GM12878 (cell line): ENCODE results near the gene LAMB1. TPM values are rescaled to one million over a fixed set of nuclear protein-coding genes. Genes with fewer than 3 reads are reported as not detected.

Experiments used
- ATAC-seq: fragments of 200-7000 bp; cut with Tn5 transposase; 3 replicates; pipeline ENCODE4 v1.9.1; 2020; ENCODE audit warnings: mild to moderate bottlenecking, moderate library complexity
- BruUV-seq: library from RNA; stranded (reverse); fragments of 400-500 nt; replicated peaks from 2 replicates; lab custom pipeline; 2021; lab: Mats Ljungman, UMichigan
- CTCF ChIA-PET: fragments of 300-600 bp; sonication (Branson Sonifier 250); formaldehyde crosslinking; extraction: SDS; loops from one replicate; lab custom pipeline; 2021; ENCODE audit warnings: inconsistent platforms; lab: Yijun Ruan, JAX
- POLR2A ChIA-PET: fragments of 350-600 bp; formaldehyde crosslinking; extraction: SDS; loops from one replicate; lab custom pipeline; 2021; ENCODE audit warnings: inconsistent platforms; lab: Charles Lee
- RAD21 ChIA-PET: fragments of 300-600 bp; sonication (Branson Sonifier 250); formaldehyde crosslinking; loops from one replicate; lab custom pipeline; 2023; ENCODE audit warnings: antibody characterized with exemption; ENCODE audit not compliant: unreplicated experiment; lab: Charles Lee
- SMC1A ChIA-PET: fragments of 300-600 bp; sonication (Branson Sonifier 250); formaldehyde crosslinking; loops from one replicate; lab custom pipeline; 2023; ENCODE audit not compliant: unreplicated experiment, uncharacterized antibody; lab: Charles Lee
- DNase-seq: peaks from one replicate; pipeline ENCODE4 v3.0.0-alpha.2; 2011; ENCODE audit warnings: low read depth, low spot score
- FAIRE-seq: peaks from 3 replicates; lab custom pipeline; 2011; peaks lifted over from hg19 to GRCh38; lab: Jason Lieb, UNC
- H2AFZ ChIP-seq: 2 replicates; pipeline ENCODE4 v1.6.0; 2011; ENCODE audit warnings: low read depth, low read length, control low read depth; ENCODE audit not compliant: control insufficient read depth
- H3K27ac ChIP-seq: 2 replicates; pipeline ENCODE4 v1.5.1; 2011; ENCODE audit warnings: control low read depth; ENCODE audit not compliant: control insufficient read depth, insufficient read depth
- H3K27me3 ChIP-seq, 2 experiments: replicated peaks in 1 of 2; 2 replicates each; pipeline versions ENCODE4 v1.6.0 to v1.6.1; 2011; ENCODE audit warnings: low read length in 1 of 2; ENCODE audit not compliant: control insufficient read depth in 2 of 2, insufficient read depth in 2 of 2
- H3K36me3 ChIP-seq, 2 experiments: 2 replicates each; pipeline ENCODE4 v1.5.1; 2011; ENCODE audit warnings: low read length in 1 of 2; ENCODE audit not compliant: control insufficient read depth in 2 of 2, insufficient read depth in 2 of 2
- H3K4me1 ChIP-seq: 2 replicates; pipeline ENCODE4 v1.6.1; 2011; ENCODE audit warnings: mild to moderate bottlenecking, low read length, moderate library complexity, mixed read lengths; ENCODE audit not compliant: control insufficient read depth, insufficient read depth
- H3K4me2 ChIP-seq: 2 replicates; pipeline ENCODE4 v1.6.0; 2011; ENCODE audit warnings: control low read depth; ENCODE audit not compliant: control insufficient read depth, insufficient read depth
- H3K4me3 ChIP-seq: fragments of 200-600 bp; sonication (generic); 2 replicates; pipeline ENCODE4 v1.5.1; 2016
- H3K79me2 ChIP-seq: 2 replicates; pipeline ENCODE4 v1.6.0; 2011; ENCODE audit warnings: low read length; ENCODE audit not compliant: control insufficient read depth, insufficient read depth
- H3K9ac ChIP-seq: 2 replicates; pipeline ENCODE4 v1.8.0; 2011; ENCODE audit warnings: low read length, control low read depth, mixed read lengths; ENCODE audit not compliant: control insufficient read depth, insufficient read depth
- H3K9me3 ChIP-seq: replicated peaks from 3 replicates; pipeline ENCODE4 v1.5.1; 2011; ENCODE audit warnings: mild to moderate bottlenecking, low read length; ENCODE audit not compliant: control insufficient read depth, insufficient read depth
- H4K20me1 ChIP-seq: 2 replicates; pipeline ENCODE4 v1.6.0; 2011; ENCODE audit not compliant: control insufficient read depth, insufficient read depth
- BCL11A ChIP-seq: IDR thresholded peaks from 2 replicates; pipeline ENCODE4 v1.6.1; 2011; ENCODE audit warnings: low read depth, low read length
- CHD2 ChIP-seq: IDR thresholded peaks from 2 replicates; pipeline ENCODE4 v1.6.1; 2011; ENCODE audit warnings: low read depth, low read length, improper control_type of control experiment, borderline replicate concordance
- HCFC1 ChIP-seq: fragments of 150-350 bp; IDR thresholded peaks from 2 replicates; pipeline ENCODE4 v1.6.1; 2014; ENCODE audit warnings: low read length
- SMAD1 ChIP-seq: fragments of 450-650 bp; IDR thresholded peaks from 2 replicates; pipeline ENCODE4 v1.6.1; 2018; ENCODE audit warnings: mild to moderate bottlenecking, low read depth; ENCODE audit not compliant: partially characterized antibody
- SMARCA5 ChIP-seq: fragments of 450-650 bp; IDR thresholded peaks from 2 replicates; pipeline ENCODE4 v1.6.1; 2017; ENCODE audit warnings: mild to moderate bottlenecking
- SREBF1 ChIP-seq: IDR thresholded peaks from 2 replicates; pipeline ENCODE4 v1.6.1; 2012; ENCODE audit warnings: mild to moderate bottlenecking, low read length
- STAT1 ChIP-seq: fragments of 450-650 bp; conservative IDR thresholded peaks from 2 replicates; pipeline ENCODE4 v1.6.1; 2014; ENCODE audit warnings: antibody characterized with exemption, mild to moderate bottlenecking
- YY1 ChIP-seq: IDR thresholded peaks from 2 replicates; pipeline ENCODE4 v1.6.1; 2011; ENCODE audit warnings: low read depth, mild to moderate bottlenecking, low read length
- whole genome bisulfite sequencing: methylation state at CpG from one replicate; pipeline ENCODE4 v1.1.6; 2016; ENCODE audit warnings: low lambda C conversion rate; ENCODE audit not compliant: insufficient replicate concordance, insufficient coverage; ENCODE audit errors: missing lambda C conversion rate; 5-methylcytosine and 5-hydroxymethylcytosine counted together
- in situ Hi-C: fragments of 300-500 bp; cut with MboI; formaldehyde crosslinking; loops from 9 replicates; pipeline ENCODE4 v1.14.3; 2018; ENCODE audit warnings: mixed read lengths
- intact Hi-C: fragments of 100-400 bp; cut with micrococcal nuclease; formaldehyde crosslinking; loops from one replicate; pipeline ENCODE4 v1.14.2; 2022; ENCODE audit not compliant: unreplicated experiment
- polyA plus RNA-seq, 11 experiments: library from polyadenylated mRNA; depleted of rRNA in 4 of 11; unstranded in 6 of 11; stranded (reverse) in 5 of 11; fragments of >200 nt; fragmentation: Nextera tagmentation in 4 of 11; fragmentation: Illumina TruSeq in 1 of 11; extraction: Ambion mirVana in 4 of 11; extraction: Trizol in 1 of 11; gene quantifications; 1 replicate in 1 of 11; 2 replicates in 10 of 11; pipeline versions ENCODE4 v1.2.1 to v1.2.3, GENCODE V29; 2011 to 2016; ENCODE audit warnings: inconsistent platforms in 2 of 11, missing spikeins in 2 of 11, low read depth in 1 of 11
- total RNA-seq, 4 experiments: library from RNA; depleted of rRNA in 3 of 4; stranded (reverse); fragments of >200 nt in 3 of 4; fragmentation: Illumina TruSeq in 1 of 4; extraction: Trizol in 1 of 4; gene quantifications; 2 replicates each; pipeline versions ENCODE4 v1.2.1 to v1.2.3, GENCODE V29; 2013 to 2021
- TF ChIP-seq, protein P1 (sequence below): fragments of 450-650 bp; formaldehyde crosslinking; IDR thresholded peaks from 2 replicates; pipeline ENCODE4 v1.5.0; 2022; ENCODE audit warnings: mild to moderate bottlenecking, missing genetic modification characterization
- TF ChIP-seq, protein P2 (sequence below): fragments of 450-650 bp; IDR thresholded peaks from 2 replicates; pipeline ENCODE4 v1.6.1; 2018; ENCODE audit warnings: borderline replicate concordance, mild to moderate bottlenecking; ENCODE audit not compliant: partially characterized antibody
- TF ChIP-seq, protein P3 (sequence below): fragments of 450-650 bp; IDR thresholded peaks from 2 replicates; pipeline ENCODE4 v1.6.1; 2017; ENCODE audit warnings: low read depth, mild to moderate bottlenecking, moderate library complexity

Gene LAMB1
- total and polyA plus RNA-seq, 10 of the 15 experiments (the other 5 are each of a cell fraction or from before 2014, with no cell fraction given): 0.05 to 2.2 (median 1.2) TPM; not detected in 4

DNA sequence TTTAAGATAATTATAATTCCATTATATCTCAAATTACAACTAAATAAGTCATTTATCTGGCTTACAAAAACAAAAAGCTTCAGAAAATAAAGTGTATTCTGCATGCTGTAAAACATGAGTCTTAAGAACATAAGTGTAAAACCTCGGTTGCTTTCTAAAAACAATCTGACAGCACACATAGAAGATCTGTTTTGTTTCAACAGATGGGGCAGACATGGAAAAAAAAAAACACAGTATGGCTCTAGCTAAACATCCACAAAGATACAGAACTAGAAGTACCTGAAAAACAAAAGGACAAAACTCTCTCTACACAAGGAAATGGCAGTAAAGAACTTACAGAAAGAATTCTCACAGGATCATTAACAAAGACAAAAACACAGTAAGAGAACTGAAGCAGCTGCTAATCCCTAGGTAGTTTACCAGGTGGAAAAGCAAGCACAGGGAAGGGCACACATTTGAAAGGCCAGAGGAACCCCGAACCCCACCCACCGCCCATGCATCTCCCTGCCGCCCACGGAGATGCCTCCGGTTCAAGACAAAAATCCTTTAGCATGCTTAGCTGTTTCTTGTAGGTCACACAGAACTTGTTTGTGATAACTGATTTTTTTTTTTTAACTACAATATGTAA is 69.5 kb downstream of the LAMB1 start:
- Histone ChIP-seq H3K36me3 (no peaks in the 10 kb centered on the region; a peak in 1 of 4 replicates), H3K27me3 (no peaks in the 10 kb centered on the region), H3K9ac (no peak overlapping the region), H3K27ac (no peak overlapping the region), H3K4me3 (no peak overlapping the region), H3K4me1 (no peaks in the 10 kb centered on the region), H3K4me2 (no peak overlapping the region), H3K79me2 (no peaks in the 10 kb centered on the region), H2AFZ (no peak overlapping the region), H4K20me1 (no peaks in the 10 kb centered on the region), H3K9me3 (no peaks in the 10 kb centered on the region)
- ChIA-PET RAD21 (interaction anchor here (0.7 to 1.2 kb wide), 2 partner anchors 38 to 176 kb away, joined by 3 read pairs; no protein-coding TSS in a partner anchor), SMC1A (interaction anchor here (0.6 to 2.1 kb wide), 4 partner anchors 15 to 98 kb away, joined by 3 to 11 read pairs (median 4); no protein-coding TSS in a partner anchor), POLR2A (no interaction called here), CTCF (interaction anchor here (0.6 kb wide), 2 partner anchors 192 to 1197 kb away, joined by 3 read pairs; no protein-coding TSS in a partner anchor)
- intact Hi-C loops: no loop called here
- DNase-seq: no peak
- in situ Hi-C loops: no loop called here
- TF ChIP-seq CHD2: no peak
- no peak for TF ChIP-seq YY1
- TF ChIP-seq SMARCA5: no peak
- TF ChIP-seq, protein P1, sequence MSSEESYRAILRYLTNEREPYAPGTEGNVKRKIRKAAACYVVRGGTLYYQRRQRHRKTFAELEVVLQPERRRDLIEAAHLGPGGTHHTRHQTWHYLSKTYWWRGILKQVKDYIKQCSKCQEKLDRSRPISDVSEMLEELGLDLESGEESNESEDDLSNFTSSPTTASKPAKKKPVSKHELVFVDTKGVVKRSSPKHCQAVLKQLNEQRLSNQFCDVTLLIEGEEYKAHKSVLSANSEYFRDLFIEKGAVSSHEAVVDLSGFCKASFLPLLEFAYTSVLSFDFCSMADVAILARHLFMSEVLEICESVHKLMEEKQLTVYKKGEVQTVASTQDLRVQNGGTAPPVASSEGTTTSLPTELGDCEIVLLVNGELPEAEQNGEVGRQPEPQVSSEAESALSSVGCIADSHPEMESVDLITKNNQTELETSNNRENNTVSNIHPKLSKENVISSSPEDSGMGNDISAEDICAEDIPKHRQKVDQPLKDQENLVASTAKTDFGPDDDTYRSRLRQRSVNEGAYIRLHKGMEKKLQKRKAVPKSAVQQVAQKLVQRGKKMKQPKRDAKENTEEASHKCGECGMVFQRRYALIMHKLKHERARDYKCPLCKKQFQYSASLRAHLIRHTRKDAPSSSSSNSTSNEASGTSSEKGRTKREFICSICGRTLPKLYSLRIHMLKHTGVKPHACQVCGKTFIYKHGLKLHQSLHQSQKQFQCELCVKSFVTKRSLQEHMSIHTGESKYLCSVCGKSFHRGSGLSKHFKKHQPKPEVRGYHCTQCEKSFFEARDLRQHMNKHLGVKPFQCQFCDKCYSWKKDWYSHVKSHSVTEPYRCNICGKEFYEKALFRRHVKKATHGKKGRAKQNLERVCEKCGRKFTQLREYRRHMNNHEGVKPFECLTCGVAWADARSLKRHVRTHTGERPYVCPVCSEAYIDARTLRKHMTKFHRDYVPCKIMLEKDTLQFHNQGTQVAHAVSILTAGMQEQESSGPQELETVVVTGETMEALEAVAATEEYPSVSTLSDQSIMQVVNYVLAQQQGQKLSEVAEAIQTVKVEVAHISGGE (CRISPR knock-in tag): no peak
- no peak for TF ChIP-seq BCL11A
- TF ChIP-seq, protein P2, sequence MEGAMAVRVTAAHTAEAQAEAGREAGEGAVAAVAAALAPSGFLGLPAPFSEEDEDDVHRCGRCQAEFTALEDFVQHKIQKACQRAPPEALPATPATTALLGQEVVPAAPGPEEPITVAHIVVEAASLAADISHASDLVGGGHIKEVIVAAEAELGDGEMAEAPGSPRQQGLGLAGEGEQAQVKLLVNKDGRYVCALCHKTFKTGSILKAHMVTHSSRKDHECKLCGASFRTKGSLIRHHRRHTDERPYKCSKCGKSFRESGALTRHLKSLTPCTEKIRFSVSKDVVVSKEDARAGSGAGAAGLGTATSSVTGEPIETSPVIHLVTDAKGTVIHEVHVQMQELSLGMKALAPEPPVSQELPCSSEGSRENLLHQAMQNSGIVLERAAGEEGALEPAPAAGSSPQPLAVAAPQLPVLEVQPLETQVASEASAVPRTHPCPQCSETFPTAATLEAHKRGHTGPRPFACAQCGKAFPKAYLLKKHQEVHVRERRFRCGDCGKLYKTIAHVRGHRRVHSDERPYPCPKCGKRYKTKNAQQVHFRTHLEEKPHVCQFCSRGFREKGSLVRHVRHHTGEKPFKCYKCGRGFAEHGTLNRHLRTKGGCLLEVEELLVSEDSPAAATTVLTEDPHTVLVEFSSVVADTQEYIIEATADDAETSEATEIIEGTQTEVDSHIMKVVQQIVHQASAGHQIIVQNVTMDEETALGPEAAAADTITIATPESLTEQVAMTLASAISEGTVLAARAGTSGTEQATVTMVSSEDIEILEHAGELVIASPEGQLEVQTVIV: no peak
- no peak for TF ChIP-seq SMAD1
- no peak for TF ChIP-seq STAT1
- TF ChIP-seq SREBF1: no peak
- TF ChIP-seq, protein P3, sequence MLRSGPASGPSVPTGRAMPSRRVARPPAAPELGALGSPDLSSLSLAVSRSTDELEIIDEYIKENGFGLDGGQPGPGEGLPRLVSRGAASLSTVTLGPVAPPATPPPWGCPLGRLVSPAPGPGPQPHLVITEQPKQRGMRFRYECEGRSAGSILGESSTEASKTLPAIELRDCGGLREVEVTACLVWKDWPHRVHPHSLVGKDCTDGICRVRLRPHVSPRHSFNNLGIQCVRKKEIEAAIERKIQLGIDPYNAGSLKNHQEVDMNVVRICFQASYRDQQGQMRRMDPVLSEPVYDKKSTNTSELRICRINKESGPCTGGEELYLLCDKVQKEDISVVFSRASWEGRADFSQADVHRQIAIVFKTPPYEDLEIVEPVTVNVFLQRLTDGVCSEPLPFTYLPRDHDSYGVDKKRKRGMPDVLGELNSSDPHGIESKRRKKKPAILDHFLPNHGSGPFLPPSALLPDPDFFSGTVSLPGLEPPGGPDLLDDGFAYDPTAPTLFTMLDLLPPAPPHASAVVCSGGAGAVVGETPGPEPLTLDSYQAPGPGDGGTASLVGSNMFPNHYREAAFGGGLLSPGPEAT: no peak
- no peak for TF ChIP-seq HCFC1
- 99% methylated on average over 6 of the region's 6 CpGs for WGBS
- no peak for ATAC-seq
- no TSS peak for BruUV-seq
- FAIRE-seq: no peak
